A673 (cell line): ENCODE data around the gene ATP8B4. TPM values are rescaled to one million over a fixed set of nuclear protein-coding genes. Genes with fewer than 3 reads are reported as not detected.

Experiments
- BruUV-seq: library from RNA; stranded (reverse); fragments of 400-500 nt; replicated peaks from 2 replicates; lab custom pipeline; 2021; lab: Mats Ljungman, UMichigan
- CTCF ChIA-PET: fragments of 300-600 bp; sonication (Branson Sonifier 250); formaldehyde crosslinking; loops from one replicate; lab custom pipeline; 2022; ENCODE audit warnings: antibody characterized with exemption; lab: Charles Lee
- POLR2A ChIA-PET: fragments of 300-600 bp; sonication (Branson Sonifier 250); formaldehyde crosslinking; loops from one replicate; lab custom pipeline; 2022; ENCODE audit warnings: antibody characterized with exemption; ENCODE audit not compliant: low non-redundant PET; lab: Charles Lee
- DNase-seq: peaks from one replicate; pipeline ENCODE4 v3.0.0-alpha.2; 2015; ENCODE audit warnings: low spot score
- H3K27ac ChIP-seq: fragments of 200-600 bp; sonication (generic); 2 replicates; pipeline ENCODE4 v1.5.1; 2016; ENCODE audit warnings: mixed run types, low read depth, mild to moderate bottlenecking, mixed read lengths, antibody characterized with exemption, low read length; ENCODE audit not compliant: poor library complexity, severe bottlenecking
- H3K27me3 ChIP-seq: fragments of 200-600 bp; sonication (generic); replicated peaks from 2 replicates; pipeline ENCODE4 v1.6.1; 2017; ENCODE audit warnings: mixed run types, low read depth, mild to moderate bottlenecking, mixed read lengths, antibody characterized with exemption, low read length; ENCODE audit not compliant: insufficient read depth, poor library complexity
- H3K36me3 ChIP-seq: fragments of 200-600 bp; sonication (generic); 2 replicates; pipeline ENCODE4 v1.6.1; 2016; ENCODE audit warnings: mixed run types, mild to moderate bottlenecking, mixed read lengths, antibody characterized with exemption, low read length; ENCODE audit not compliant: insufficient read depth, poor library complexity, severe bottlenecking
- H3K4me1 ChIP-seq: fragments of 200-600 bp; sonication (generic); 2 replicates; pipeline ENCODE4 v1.6.1; 2017; ENCODE audit warnings: mixed run types, mild to moderate bottlenecking, mixed read lengths, antibody characterized with exemption, low read length; ENCODE audit not compliant: insufficient read depth, poor library complexity, severe bottlenecking
- H3K4me3 ChIP-seq: fragments of 200-600 bp; sonication (generic); 2 replicates; pipeline ENCODE4 v1.5.1; 2016; ENCODE audit warnings: low read depth, mixed run types, mild to moderate bottlenecking, mixed read lengths, low read length; ENCODE audit not compliant: poor library complexity, severe bottlenecking
- H3K9me3 ChIP-seq: fragments of 200-600 bp; sonication (generic); 2 replicates; pipeline ENCODE4 v1.6.1; 2016; ENCODE audit warnings: mixed run types, low read depth, mild to moderate bottlenecking, mixed read lengths, antibody characterized with exemption, low read length; ENCODE audit not compliant: poor library complexity, severe bottlenecking
- CTCF ChIP-seq: fragments of 300-800, 200-600 bp; sonication (generic); conservative IDR thresholded peaks from 2 replicates; pipeline ENCODE4 v1.5.1; 2017; ENCODE audit warnings: low read depth, mild to moderate bottlenecking, antibody characterized with exemption, low read length, moderate library complexity, mixed read lengths
- EZH2 ChIP-seq: fragments of 200-600 bp; sonication (generic); IDR thresholded peaks from 2 replicates; pipeline ENCODE4 v1.6.1; 2017; ENCODE audit warnings: borderline replicate concordance, low read depth, mild to moderate bottlenecking, mixed read lengths, antibody characterized with exemption, low read length; ENCODE audit not compliant: poor library complexity, severe bottlenecking
- intact Hi-C: fragments of 100-400 bp; cut with micrococcal nuclease; formaldehyde crosslinking; loops from one replicate; pipeline ENCODE4 v1.10.0; 2022; ENCODE audit not compliant: unreplicated experiment
- total RNA-seq: library from RNA; stranded (reverse); gene quantifications from 2 replicates; pipeline ENCODE4 v1.2.3, GENCODE V29; 2021

ATP8B4 gene
- total RNA-seq, 1 experiment from 2014 or later: 0.30 TPM

GRCh38 chr15:49888323-49888693 lies 230.7 kb downstream of the ATP8B4 start:
- CTCF ChIA-PET: no interaction called here
- TF ChIP-seq CTCF (no peak), EZH2 (no peak)
- no peaks in the 10 kb centered on the region for H3K4me1 ChIP-seq
- H3K36me3 ChIP-seq: no peaks in the 10 kb centered on the region
- intact Hi-C loops: no loop called here
- no peaks in the 10 kb centered on the region for H3K27me3 ChIP-seq
- H3K4me3 ChIP-seq: no peak overlapping the region
- no peak for DNase-seq
- no peak overlapping the region for H3K27ac ChIP-seq
- no peaks in the 10 kb centered on the region for H3K9me3 ChIP-seq
- POLR2A ChIA-PET: no interaction called here
- BruUV-seq: no TSS peak

GRCh38 chr15:49887659-49888322 lies 231.2 kb downstream of the ATP8B4 start:
- POLR2A ChIA-PET: no interaction called here
- no peak for DNase-seq
- no peaks in the 10 kb centered on the region for H3K27me3 ChIP-seq
- CTCF ChIA-PET: no interaction called here
- no peaks in the 10 kb centered on the region for H3K36me3 ChIP-seq
- intact Hi-C loops: no loop called here
- no TSS peak for BruUV-seq
- H3K4me1 ChIP-seq: no peaks in the 10 kb centered on the region
- TF ChIP-seq EZH2 (no peak), CTCF (no peak)
- no peaks in the 10 kb centered on the region for H3K9me3 ChIP-seq
- H3K27ac ChIP-seq: no peak overlapping the region
- no peak overlapping the region for H3K4me3 ChIP-seq

GRCh38 chr15:49883121-49883520 lies 235.9 kb downstream of the ATP8B4 start:
- ChIA-PET POLR2A (no interaction called here), CTCF (no interaction called here)
- DNase-seq: no peak
- intact Hi-C loops: no loop called here
- Histone ChIP-seq H3K9me3 (no peaks in the 10 kb centered on the region), H3K27ac (no peak overlapping the region), H3K4me1 (no peaks in the 10 kb centered on the region), H3K27me3 (no peaks in the 10 kb centered on the region), H3K4me3 (no peak overlapping the region), H3K36me3 (no peaks in the 10 kb centered on the region)
- no TSS peak for BruUV-seq
- no peak for TF ChIP-seq EZH2
- no peak for TF ChIP-seq CTCF
